GM20000 (cell line): ENCODE data around the gene TBCK.

Experiments used
- DNase-seq: peaks from one replicate; pipeline ENCODE4 v3.0.0; 2012; ENCODE audit warnings: low spot score
- TF ChIP-seq, protein P1 (sequence below): IDR thresholded peaks from 2 replicates; pipeline ENCODE4 v1.5.1; 2012; ENCODE audit warnings: mild to moderate bottlenecking, control low read depth; ENCODE audit errors: extremely low read depth, missing control alignments

Gene TBCK

DNA sequence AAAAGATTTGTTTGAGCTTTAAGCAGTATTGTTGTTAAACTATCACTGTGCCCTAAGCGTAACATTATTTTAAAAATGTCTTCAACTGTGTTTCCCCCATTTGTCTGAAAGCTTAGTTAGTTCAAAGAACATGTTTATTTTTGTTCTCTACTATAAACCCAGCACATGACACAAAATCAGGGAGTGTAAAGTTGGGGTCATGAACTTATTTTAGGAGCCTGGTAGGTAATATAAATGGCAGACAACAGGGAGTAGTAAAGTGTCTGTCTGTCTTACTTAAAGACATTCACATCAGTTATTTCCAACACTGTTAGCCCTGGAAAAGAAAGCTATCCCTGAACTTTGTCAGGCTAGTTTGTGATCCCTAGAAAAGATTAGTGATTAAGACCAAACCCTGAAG, 4.2 kb upstream of the TBCK start:
- TF ChIP-seq, protein P1, sequence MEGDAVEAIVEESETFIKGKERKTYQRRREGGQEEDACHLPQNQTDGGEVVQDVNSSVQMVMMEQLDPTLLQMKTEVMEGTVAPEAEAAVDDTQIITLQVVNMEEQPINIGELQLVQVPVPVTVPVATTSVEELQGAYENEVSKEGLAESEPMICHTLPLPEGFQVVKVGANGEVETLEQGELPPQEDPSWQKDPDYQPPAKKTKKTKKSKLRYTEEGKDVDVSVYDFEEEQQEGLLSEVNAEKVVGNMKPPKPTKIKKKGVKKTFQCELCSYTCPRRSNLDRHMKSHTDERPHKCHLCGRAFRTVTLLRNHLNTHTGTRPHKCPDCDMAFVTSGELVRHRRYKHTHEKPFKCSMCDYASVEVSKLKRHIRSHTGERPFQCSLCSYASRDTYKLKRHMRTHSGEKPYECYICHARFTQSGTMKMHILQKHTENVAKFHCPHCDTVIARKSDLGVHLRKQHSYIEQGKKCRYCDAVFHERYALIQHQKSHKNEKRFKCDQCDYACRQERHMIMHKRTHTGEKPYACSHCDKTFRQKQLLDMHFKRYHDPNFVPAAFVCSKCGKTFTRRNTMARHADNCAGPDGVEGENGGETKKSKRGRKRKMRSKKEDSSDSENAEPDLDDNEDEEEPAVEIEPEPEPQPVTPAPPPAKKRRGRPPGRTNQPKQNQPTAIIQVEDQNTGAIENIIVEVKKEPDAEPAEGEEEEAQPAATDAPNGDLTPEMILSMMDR, result no peak
- DNase-seq, result no peak

DNA sequence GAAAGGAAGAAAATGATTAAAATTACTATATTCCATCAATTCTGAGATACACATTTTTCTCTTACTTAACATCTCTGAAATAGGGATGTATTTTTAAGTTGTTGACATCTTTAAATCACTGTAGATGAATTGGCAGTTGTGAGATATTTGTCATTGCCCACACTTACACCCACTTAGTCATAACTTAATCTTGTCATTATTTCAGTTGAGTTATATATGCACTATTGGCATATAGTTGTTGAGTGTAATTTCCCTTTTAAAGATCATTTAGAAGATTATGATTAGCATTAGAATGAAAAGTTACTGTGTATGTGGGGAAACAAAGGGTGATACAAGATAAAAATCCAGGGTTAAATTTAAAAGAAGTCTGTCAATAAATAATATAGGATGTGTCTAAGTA, 2.5 kb upstream of the TBCK start:
- TF ChIP-seq, protein P1, result no peak
- DNase-seq, result no peak

DNA sequence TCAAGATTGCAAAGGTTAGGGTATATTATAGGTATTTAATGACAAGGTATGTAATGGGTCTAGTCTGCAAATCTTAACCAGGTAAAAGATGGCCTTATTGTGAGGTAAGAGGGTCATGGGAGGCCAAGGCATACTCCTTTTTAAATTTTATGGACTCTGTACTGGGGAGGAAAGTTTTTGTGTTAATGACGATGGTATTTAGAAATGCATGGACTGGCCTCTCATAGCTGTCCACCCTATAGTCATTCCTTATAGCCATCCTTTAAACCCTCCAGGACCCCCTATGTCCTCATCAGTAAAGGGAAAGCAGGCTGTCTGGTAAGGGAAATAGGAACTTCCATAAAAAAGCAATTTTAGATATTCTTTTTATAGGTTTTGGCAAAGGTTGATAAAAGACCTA, 1.8 kb upstream of the TBCK start:
- DNase-seq, result no peak
- TF ChIP-seq, protein P1, result no peak

DNA sequence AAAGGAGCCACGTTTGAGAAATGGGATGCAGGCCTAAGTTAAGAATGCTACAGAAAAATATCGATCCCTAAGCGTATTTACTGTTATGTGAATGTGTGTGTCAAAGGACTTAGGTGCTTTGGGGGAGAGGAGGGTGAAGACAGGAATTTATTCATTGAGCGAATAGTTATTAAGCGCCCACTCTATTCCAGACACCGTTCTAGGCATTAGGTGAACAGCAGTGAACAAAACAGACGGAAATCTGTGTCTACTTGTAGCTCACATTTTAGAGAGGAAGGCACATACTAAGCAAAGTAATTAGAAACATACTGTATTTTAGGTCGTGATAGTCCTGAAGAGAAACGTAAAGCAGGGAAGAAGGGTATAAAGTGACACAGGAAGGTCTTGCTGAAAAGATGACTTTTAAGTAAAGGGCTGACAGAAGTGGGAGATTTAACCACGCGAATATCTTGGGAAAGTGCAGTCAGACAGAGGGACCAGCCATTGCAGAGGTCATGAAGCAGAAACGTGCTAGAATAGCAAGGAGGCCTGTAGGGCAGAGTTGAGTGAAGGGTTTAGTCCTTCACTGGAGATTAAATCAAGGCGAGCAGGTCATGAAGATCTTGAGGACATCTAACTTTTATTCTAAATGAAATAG, 882 bp upstream of the TBCK start:
- TF ChIP-seq, protein P1, result no peak
- DNase-seq, result no peak

DNA sequence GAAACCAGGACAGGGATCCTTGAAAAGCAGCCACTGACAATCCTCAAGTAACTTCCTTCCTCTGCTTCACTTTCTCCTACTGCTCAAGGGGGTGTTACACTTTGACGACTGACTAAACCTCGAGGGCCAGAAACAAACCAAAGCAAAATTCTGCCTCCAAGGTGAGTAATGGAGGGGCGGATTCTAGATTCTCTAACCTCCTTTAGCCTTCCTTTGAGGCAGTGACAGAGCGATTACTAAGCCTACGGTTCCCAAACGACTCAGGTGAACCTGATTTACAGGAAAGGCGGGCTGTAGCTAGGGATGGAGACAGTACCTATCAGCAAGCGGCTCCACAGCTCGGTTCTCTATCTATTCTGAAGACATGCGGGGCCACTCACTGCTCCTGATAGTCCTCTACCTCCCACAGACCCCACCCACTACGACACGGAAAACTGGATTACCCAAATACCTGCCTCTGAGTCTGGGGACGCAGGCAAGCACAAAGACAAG, 487 bp downstream of the TBCK start:
- no peak for DNase-seq

DNA sequence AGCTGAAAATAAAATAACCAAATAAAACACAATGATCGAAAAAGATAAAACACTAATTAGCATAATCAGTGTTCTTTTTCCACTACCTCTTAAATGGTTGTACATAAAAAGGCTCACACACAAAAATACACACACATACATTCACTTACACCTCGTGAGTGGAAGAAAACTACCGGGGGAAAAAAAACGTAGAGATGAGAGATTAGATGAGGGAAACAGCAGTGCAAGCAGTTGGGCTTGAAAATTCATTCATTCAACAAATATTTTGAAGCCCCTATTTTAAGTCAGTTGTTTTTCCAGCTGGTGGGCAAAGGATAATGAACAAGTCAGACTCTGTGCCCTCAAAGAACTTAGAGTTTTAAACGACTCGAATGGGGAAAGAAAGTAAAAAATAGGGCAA, 1.0 kb downstream of the TBCK start:
- DNase-seq, result no peak
- TF ChIP-seq, protein P1, result no peak

More for the DNA sequence above, 487 bp downstream of the TBCK start:
- TF ChIP-seq, protein P1, result no peak

DNA sequence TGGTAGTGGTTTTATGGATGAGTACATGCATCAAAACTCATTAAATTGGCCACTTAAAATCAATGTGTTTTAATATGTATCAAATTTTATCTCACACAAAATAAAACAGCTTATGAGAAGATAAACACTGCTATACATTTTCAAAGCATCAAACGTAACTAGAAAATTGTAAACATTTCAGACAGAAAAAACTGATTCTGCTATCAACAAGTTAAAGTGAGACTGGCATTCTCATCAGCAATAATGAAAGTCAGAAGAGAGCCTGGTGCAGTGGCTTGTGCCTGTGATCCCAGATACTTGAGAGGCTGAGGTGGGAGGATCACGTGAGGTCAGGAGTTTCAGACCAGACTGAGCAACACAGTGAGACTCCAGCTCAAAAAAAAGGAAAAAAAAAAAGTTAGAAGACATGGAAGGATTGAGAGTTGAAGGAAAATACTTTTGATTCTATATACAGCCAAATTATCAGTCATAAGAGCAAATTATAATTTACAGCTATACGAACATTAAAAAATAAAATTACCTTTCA, 2.9 kb downstream of the TBCK start:
- TF ChIP-seq, protein P1, result no peak
- no peak for DNase-seq
